Measurements from ENCODE around the gene FNDC3B.

FNDC3B gene

DNA sequence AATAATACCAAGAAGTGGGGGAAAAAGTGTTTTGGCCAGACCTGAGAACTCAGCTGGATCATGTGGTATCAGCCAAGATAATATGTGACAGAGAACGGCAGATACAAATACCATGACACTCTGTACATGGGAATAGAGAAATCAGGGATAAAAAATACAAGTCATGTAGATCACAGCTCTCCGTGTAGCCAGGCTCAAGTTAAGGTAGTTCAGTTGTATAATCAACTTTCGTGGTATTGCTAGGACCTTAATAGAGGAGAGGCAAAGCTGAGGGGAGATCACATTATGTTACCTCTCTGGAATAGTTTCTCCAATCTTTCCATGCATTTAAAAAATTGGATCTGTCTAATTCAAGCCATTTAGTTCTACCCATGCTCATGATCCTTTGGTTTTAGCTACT is 229.0 kb downstream of the FNDC3B start:
- no peak for DNase-seq (ENCODE audit: low spot score)

DNA sequence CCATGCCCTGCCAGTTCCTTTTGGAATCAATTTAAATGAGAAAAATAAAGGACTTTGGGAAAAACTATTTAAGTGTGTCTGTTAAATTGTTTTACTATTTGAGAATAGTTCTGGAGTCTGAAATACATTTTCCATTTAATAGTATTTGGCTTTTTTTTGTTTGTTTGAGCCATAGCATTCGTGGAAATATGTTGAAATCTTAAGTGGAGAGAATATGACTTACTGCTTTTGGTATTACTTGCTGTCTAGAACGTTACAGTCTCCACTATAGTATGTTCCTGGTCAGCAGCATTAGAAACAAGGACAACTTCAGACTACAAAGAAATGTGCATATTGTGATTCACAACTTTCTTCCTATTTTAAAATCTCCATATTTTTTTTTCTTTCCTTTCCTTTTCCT is 229.5 kb downstream of the FNDC3B start:
- no peak for DNase-seq (ENCODE audit: low spot score)

DNA sequence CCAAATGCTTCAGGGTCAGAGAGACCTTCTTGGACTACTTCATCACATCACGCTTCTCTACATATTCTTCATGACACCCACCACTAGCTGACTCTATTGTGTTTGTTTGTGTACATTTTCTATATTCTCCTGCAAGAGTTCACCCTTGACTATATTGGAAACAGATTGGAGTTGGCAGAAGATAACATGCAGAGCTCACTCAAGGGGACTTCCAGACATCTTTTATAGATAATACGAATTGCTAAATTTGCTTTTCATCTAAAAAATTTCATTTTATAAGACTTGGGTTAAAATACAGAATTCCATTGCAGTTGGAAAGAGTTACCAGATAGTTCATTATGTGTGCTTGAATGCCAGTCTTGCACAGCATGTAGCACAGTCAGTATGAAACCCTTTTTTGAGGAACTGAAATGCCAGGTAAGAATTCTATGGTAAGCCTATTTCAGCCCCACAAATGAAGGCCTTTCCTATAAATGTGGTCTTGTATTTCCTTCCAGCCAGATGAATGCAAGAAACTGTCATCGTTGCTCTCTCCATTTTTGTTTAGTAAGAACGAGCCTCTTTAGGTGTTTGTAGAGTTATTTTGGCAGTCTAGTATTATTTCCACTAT is 231.3 kb downstream of the FNDC3B start:
- no peak for DNase-seq (ENCODE audit: low spot score)

DNA sequence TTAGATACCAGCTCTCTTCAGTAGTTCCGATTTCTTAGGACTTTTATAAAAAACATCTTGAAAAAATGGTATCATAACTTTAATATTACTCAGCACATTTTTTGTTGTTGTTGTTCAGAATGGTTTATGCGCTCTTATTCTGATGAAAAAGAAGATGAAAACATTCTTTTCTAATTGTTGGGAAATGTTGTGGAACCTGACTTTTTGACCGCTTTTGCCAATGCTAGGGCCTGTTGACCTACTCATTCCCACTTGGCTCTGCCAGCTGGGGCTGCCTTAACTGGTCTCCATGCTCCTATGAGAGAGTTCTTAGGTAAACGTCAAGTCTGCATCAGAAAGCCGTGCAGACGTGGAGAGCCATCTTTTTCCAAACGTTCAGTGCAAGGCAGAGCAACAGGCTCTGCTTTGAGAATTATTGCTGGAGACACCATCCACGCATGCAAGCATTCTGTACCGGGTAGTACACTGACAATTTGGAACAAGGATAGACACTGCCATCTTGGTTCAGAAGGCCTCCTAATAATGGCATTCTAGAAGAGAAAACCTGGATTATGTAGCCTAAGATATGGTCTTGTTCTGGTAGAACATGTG is 232.1 kb downstream of the FNDC3B start:
- DNase-seq (ENCODE audit: low spot score): no peak

DNA sequence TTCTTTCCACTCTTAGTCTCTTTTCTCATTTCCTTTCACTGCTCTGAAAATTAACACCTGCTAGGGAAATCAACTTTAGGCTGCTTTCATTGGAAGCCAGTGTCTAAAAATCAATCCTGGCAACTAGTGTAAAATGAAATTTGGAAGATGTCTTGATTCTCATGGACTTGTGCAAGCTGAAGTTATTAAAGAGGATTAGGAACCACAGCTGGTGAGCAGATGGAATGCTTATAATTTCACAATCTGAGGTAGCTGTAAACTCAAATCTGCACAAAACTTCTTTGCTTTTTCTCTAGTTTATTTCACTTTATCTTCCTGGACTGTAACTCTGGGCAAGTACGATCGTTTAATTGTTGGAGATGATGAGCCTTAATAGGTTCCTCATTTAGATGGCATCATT is 233.3 kb downstream of the FNDC3B start:
- DNase-seq (ENCODE audit: low spot score): no peak

DNA sequence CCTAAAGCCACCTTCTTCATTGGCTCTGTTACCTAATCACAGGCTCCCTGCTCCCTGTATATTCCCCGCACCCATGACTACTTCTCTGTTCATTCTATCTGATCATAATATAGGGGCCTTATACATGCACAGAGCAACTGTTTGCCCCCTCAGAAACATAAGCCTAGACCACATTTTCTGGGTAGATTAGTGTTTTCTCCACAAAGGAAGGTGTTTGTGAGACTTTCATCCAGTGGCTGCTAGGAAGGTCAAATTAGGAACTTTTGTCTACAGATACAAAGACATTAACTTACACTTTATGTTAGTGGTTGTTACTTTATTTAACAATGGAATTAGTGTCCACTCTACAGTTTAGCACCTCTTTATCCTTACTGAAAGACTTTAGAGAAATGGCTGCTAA is 234.0 kb downstream of the FNDC3B start:
- no peak for DNase-seq (ENCODE audit: low spot score)

DNA sequence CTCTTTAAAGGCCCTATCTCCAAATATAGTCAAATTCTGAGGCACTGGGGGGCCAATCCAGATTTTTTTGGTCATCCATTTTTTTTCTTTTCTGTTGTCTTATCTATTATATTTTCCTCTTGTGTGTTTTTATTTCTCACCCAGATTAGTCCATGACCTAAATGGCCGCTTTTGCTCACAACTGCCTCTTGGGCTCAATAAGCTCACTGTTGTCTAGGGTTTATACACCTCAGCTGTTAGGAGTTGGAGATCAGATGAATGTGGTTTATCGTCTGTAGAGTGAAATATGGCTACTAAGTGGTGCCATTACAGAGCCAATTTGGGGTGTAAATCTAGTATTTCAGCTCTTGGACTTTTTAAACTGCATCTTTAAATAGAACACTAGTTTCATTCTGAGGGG is 235.5 kb downstream of the FNDC3B start:
- no peak for DNase-seq (ENCODE audit: low spot score)

DNA sequence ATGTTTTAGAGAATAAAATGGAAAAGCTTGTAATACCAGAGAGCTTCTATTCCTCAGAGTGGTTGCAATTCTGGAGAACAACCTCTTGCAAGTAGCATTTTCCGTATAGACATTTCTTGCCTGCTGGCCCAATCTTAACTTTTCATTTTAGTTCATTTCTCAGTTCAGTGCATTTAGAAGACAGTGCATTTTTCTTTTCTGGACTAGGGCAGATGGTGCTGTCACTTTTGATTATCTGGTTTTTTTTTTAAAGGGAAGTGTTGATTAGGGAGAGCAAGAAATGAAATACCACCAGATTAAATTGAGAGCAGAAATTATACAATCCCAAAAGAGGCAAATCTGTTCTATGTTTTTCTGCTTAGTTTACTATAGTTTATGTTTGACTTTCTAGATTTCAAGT is 236.2 kb downstream of the FNDC3B start:
- no peak for DNase-seq (ENCODE audit: low spot score)

DNA sequence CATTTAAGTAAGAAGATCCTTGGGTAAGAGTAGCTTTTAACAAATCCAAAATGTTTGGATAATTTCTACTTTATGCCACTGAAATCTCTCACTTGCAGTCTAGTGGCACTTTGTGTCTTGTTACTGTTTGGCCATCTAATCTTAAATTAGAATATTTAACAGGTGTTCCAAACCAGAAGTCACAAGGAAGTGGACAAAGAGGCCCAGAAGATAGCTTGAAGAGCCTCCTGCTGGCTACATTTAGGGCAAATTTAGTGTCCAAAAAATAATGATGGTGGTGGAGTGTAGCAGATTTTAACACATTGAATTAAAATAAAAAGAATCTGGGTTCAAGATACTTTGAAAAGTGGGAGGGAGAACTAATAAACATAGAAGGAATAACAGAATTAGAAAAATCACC is 236.7 kb downstream of the FNDC3B start:
- no peak for DNase-seq (ENCODE audit: low spot score)

DNA sequence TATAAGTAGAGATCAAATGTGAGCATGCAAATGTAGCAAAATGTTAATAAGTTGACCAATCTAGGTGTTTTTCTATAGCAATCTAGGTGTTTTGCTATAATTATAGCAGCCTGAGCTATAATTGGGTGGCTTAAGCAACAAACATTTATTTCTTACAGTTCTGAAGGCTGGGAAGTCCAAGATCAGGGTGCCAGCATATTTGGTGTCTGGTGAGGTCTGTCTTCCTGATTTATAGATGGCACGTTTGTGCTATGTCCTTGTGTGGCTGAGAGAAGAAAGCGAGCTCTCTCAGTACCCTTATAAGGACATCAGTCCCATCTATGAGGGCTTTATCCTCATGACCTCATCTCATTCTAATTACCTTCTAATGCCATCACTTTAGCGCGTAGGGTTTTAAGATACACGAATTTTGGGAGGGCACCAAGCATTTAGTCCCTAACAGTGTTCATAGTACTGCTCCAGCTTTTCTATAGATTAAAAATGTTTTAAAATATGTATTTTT is 237.8 kb downstream of the FNDC3B start:
- no peak for DNase-seq (ENCODE audit: low spot score)

DNA sequence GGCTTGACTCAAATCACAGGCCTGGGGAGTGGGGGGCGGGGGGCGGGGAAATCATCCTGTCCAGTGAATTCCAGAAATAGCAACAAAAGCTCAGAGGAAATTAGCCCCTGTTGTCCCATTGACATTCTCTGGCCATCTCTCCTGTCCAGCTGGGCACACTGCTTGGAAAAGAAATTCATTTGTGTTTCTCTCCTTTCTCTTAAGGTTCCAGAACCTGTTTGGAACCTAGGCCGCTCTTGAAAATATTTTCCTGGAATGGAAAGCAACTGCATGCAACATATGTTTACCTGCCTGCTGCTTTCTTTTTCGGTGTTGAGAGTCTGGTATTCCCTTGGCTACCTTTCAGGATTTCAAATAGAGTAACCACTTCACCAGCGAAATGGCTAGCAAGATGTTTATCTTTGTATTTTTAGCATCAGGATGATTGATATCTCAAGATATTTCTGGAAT is 239.8 kb downstream of the FNDC3B start:
- DNase-seq (ENCODE audit: low spot score): peak; percentile 12

DNA sequence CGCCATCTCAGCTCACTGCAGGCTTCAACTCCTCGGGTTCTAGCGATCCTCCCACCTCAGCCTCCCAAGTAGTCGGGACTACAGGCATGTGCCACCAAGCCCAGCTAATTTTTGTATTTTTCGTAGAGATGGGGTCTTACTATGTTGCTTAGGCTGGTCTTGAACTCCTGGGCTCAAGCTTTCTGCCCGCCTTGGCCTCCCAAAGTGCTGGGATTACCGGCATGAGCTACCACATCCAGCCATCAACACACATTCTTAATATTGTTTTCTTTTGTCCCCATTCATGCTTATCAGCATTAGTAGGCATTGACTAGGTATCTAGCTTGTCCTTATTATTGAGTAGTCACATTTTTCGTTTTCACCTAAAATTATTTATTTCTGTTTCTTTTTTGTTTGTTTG is 240.6 kb downstream of the FNDC3B start:
- DNase-seq (ENCODE audit: low spot score): no peak

DNA sequence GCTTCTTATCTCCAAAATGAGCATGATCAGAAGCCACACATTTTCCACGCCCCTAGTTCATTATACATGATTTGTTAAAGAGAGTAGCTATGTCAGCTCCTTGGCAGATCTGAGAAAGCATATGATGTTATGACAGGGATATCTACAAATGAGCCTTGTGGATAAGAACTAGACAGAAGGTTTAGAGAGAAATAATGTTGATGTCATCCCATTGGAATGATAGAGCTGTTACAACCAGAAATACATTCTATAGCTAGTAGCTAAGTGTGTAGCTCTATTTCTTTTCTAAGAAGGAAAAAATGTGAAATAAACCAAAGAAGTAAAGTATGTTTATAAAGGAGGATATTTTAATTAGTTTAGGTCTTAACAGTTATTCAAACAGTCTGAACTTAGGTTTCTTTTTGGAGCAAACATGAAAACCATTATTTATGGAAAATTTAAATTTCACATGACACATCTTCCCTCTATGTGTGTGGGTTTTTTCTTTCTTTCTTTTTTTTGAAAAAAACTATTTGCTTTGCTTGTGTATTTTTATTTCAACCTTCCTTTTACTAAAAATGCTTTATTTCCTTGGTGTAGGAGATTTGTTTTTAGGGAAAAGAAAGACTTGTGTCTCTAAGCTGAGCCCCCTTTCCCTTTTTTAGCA is 241.2 kb downstream of the FNDC3B start:
- DNase-seq (ENCODE audit: low spot score): no peak

DNA sequence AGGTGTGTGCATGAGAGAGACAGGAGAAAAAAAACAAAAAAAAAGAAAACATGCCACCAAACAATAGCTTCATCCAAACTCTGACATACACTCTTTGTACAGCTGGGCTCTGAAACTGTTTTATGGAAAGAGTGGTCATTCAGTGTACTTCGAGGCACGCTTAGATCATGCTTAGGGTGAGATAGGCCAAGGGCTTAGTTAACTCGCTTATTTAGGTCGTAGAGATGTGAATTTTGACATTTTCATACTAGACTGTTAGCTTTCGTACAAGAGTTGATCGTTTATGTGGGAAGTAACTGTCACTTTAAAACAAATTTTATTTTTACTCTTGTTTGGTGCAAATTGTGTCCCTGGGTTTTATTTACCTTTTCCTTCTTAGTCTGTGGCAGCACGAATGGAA is 242.5 kb downstream of the FNDC3B start:
- DNase-seq (ENCODE audit: low spot score): no peak

DNA sequence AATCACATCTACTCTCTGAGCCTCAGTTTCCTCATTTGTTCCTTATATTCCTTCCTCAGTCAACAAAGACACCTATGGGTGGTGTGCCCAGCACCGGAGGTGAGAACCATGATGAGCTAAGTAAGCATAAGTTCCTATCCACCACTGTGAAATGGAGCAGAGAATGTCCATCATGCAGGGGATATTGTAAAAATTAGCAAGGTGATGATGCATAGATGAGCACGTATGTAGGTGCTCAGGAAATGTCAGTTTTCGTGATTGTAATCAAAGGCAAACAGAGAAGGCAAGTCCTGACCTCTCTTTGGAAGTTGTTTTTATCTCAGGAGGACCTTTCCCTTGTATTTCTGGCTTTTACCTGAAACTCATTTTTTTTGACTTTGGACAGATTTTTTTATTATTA is 243.5 kb downstream of the FNDC3B start:
- no peak for DNase-seq (ENCODE audit: low spot score)

DNA sequence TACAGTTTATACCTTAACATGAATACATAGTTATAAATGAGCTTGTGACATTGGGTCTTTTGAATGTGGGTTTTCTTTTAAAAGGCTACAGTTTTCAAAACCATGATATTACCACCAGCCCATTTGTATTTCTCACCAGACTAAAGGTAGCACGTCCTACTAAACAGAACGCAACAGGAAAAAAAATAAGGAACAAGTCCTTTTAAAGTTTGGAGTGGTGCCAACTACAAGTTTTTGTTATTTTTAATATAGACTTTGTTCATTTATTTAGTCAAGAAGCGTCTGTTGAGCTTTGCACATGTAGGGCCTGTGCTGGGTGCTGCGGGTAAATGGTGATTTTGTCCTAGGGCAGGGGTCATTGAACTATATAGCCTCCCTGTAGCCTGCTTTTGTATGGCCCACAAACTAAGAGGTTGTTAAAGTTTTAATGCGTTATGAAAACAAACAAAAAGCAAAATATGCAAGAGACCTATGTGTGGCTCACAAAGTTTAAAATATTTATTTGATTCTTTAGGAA is 244.5 kb downstream of the FNDC3B start:
- DNase-seq (ENCODE audit: low spot score): no peak

DNA sequence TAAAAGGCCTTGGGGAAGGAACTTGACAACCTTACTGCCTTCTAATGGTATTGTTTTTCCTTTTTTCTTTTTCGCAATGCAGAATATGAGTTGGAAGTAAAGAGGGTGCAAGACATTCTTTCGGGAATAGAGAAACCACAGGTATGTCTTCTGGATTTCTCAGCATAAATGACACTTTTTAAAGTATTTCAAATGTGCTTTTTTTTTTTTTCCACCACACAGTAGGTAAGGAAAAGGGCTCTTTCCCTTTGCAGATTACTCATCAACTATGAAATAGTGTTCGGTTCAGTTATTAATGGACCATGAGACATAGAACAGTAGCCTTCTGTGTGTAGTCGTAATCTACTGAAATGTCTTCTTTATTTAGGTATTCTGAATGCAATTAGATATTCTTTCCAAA is 246.5 kb downstream of the FNDC3B start:
- DNase-seq (ENCODE audit: low spot score): no peak

DNA sequence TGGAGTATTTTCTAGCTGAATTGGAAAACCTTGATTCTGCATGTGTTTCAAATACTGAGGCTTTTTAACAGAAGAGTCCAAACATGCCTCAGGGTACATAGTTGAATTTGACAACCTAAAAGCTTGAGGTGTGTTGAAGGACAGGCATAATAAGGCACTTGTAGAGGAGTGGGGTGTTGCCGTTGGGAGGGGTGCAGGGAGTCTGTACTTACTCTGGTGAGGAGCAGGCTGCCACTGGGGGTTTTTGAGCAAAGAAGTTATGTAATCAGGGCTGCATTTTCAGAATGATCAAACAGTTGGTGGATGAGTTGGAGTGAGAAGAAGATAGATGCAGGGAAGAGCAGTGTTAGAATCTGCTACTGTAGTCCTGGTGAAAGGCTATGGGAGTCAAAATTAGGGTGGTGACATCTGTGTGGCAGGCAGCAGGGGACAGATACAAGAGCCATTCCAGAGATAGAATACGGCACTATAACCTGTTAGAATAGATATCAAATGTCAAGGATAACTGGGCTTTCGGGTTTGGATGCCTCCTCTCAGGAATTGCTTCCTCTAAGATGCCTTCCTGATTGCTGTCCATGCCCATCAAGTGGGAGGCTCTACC is 247.3 kb downstream of the FNDC3B start:
- no peak for DNase-seq (ENCODE audit: low spot score)

DNA sequence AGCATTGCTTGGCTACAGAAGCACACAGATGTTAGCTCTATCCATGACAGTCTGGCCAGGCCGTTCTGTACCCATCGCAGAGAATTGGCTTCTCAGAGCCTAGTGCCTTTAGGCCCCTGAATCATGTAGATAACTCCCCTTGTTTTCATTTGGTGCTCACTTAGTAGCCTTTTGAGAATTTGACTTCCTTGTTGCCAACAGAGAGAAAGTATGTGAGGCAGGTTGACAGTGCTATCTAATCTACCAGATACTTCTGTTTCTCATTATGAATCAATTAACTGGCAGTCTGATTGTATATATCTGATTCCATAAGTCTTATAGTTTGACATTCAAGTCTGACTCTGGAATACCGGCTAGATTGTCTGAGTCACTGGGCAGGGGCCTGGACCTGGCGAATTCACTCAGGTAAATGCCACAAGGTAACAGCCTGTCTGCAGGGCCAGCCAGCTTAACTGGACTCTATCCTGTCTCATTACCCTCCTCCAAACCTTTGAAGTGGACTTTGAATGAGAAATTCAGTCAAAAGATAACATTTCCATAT is 248.6 kb downstream of the FNDC3B start:
- DNase-seq (ENCODE audit: low spot score): no peak

DNA sequence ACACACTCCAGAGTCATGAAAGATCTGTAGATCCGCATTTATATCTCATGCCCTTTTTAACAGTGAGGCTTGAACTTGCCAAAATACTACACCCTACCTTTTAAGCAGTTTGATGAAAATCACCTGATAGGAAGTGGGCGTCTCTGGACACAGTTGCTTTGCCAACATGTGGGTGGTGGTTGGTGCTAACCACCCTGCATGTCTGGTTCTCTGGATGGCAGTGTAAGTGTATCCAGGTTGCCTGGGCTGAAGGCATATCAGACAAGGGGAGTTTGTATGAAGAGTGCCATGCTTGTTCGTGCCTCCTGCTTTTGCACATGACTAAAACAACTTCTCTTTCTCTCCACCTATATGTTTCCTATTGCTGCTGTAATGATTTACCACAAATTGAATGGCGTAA is 249.3 kb downstream of the FNDC3B start:
- DNase-seq (ENCODE audit: low spot score): no peak

DNA sequence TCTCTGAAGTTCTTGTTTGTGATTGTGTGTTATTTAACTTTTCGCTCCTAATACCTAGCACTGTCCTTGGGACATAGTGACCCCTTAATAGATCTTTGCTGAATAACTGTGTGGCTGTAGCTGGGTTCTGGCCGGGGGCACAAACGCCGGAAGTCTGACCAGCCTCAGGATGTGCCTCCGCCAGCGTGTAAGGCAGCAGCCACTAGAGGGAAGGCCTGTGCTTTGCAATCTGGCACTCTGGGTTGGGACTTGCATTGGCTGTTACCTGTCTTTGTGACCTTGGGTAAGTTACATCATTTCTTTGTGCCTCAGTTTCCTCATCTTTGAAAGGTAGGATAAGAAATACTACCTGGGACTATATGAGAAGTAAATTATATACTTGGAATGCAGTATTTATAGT is 250.2 kb downstream of the FNDC3B start:
- DNase-seq (ENCODE audit: low spot score): no peak

DNA sequence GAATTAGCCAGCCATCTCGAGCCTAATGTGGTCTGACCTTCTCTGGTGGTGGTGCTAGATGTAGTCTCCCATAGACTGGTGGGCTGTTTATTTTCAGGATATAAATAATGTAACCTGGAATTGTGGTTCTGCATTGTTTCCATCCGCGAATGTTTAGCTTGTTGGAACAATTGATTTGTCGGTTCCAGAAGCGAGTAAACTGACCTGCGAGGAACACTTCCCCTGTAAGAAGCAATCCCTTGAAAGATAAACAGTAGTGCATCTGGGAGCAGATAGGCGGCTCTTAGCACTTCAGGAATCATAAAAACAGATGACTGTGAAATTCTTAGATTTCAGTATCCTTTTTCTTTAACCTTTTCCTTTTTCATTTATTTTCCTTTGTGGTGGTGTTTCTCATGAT is 251.1 kb downstream of the FNDC3B start:
- no peak for DNase-seq (ENCODE audit: low spot score)

DNA sequence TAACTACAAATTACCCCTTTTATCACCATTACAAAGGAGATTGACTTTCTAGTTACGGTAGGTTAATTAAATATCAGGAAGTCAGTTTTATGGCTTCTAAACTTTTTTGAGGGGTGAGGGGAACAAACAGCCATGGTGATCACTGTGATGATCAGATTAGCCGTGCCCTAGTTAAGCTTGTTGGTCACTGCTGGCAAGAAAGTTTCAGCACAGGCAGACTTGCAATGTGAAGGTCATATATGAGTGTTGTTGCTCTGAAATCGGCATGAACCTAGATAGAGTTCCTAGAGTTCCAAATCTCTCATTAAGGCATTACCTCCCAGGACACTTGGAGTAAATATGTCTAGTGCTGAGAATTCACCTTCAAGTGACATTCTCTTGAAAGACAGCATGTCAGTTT is 252.3 kb downstream of the FNDC3B start:
- DNase-seq (ENCODE audit: low spot score): no peak
